HG02642 (cell line): ENCODE data around the gene ANXA6.
"Not testable (repeated sequence)": the region's sequence is repeated elsewhere in the genome, so short reads cannot be mapped to it uniquely, and the experiment has no call there.

ENCODE experiments used
- ATAC-seq: cut with Tn5 transposase; IDR thresholded peaks from one replicate; pipeline ENCODE4 v1.9.1; 2021; ENCODE audit warnings: mild to moderate bottlenecking; ENCODE audit not compliant: unreplicated experiment, poor library complexity

ANXA6 gene

DNA sequence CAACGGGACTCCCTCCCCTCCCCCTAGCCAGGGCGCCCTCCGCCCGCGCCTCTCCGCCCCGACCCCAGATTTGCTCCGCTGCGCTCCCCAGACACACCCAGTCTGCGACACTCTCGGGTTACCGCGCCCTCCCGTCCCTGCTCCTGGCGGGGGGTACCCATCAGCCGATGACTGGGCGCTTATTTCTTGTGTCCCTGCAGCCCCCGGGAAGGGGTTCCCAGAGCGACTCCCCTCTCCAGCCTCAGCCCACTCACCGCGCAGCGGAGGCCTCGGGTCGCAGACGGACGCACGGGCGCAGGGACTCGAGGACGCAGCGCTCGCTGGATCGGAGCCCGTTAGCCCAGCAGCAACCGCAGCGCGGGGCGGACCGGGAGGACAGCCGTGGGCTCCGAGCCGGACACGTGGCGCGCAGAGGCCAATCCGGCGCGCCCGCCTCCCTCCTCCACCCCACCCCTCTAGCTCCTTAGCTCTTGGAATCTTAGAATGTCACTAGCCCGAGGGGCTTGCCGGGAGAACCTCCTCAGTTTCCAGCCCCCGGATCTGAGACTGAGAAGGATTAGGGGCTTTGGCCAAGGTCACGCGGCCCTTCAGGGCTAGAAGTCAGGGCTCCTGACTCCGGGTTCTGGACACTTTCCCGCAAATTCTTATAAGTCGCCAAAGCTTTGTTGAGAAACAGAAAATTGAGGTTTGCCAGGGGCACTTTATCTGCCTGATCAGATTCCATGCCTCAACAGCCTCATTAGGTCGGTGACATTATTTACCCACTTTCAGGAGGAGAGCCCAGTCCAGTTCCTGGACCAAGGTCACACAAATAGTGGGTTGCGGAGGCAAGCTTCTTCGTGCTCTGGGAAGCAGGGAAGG lies at the start of gene ANXA6:
Gene ANXA6, minus strand, starts transcription at position 354 of the 861 bp plus-strand sequence. CDS start 9,878 bp downstream, outside the sequence.
- ATAC-seq: peak; percentile 56

DNA sequence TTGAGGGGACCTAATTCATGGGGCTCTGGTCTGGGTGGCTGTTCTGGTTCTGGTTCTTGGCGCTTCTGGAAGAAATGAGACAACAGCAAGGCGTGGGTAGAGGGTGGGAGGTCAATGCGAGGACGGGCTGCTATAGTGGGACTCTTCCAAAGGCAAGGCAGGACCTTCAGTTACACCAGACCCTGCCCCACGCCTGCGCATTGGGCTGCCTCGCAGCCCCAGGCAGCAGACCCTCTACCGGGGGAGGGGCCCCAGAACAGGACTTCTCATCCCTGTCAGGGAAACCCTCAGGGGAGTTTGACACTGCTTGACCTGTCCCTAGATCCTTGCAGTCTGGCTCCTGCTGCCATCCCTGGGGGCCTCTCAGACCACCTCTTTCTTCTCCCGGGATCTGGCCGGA lies 47.8 kb upstream of the ANXA6 start:
- ATAC-seq: no peak

DNA sequence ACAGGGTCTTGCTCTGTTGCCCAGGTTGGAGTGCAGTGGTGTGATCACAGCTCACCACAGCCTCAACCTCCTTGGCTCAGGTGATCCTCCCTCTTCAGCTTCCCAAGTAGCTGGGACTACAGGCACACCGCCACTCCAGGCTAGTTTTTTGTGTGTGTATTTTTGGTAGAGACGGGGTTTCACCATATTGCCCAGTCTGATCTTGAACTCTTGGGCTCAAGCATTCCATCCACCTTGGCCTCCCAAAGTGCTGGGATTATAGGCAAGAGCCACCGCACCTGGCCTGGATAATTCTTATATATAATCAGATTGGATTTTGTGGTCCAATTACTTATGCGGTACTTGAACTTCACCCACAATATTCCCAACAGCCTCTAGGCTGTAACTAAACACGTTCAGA lies 46.5 kb upstream of the ANXA6 start:
- no peak for ATAC-seq

DNA sequence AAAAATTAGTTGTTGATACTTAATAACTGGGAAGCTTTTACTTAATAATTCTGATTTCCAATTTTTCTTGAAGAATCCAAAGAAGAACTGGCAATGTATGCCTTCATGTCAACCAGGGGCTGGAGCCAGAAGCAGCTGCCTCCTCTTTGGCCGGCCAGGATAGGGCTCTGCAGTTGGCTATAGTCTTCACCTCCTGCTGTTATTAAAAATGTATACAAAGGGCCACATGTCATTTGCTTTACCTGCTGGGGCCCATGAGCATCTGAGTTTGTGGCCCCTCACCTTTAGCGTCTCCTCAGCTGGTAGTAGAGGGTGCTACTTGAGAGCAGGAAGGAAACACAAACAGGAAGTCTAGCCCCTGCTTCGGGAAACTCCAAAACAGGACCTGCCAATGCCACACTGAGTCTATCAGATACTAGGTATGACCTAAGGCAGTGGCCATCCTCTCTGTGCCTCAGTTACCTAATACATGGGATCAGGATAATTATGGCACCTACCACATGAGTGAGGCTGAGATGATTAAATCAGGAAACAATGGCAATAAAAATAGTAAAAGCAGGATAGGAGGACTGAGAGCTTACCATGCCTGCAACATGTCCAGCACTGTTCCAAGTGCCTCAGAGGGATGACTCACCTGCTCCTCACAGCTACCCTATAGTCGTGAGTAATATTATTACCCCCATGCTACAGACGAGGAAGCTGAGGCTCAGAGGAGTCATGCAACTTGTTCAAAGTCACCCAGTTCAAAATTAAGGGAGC lies 45.0 kb upstream of the ANXA6 start:
- ATAC-seq: peak; percentile 51

DNA sequence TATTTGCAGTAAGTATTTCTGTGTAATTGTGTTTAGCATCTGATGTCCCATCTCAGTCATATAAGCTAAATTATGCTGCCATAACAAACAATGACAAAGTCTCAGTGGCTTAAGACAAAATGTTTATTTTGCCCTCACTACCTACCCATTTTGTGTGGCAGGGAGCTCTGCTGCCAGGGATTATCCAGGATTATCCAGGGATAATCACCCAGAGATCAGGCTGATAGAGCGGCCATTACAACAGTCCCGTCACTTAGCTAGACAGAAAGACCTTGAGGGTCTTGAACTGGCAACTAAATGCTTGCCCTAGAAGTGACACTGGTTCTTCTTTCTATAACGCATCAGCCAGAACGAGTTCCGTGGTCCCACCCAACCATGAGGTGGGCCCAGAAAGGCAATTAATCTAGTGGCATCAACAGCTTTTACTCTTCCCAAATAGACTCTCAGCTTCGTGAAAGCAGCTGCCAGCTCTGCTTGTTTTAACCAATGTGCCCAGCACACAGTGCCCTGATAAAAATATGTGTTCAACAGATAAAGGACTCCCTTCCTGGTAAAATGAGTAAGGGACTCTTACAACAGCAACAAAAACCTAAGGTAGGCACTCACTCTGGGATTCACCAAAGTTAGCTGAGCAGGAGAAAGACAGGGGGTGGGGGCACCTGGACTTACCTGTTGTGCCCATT lies 43.5 kb upstream of the ANXA6 start:
- ATAC-seq: no peak

DNA sequence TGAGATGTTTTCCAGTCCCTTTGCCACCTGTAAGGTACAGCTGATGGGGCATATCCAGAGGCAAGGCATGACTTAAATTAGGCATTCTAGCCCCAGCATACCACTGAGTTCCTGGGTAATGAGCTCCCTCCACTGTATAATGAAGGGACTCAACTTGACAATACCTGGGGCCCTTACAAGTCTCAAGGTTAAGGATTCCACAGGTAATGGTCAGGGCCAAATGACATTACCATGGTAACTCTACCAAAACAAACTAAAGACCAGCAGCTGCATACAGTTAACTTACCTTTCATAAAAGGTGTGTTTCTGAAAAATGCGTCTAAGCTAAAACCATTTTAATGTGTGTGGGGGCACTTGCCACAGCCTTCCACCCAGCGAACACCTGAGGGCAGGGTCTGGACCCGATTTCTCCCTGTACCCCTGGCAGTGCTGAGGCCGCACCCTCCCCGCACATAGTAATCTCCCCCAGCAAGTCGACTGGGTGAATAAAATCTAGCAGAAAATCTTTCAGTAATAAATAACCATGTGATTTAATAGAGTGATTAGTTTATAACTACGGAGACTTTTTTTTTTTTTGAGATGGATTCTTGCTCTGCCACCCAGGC lies 42.1 kb upstream of the ANXA6 start:
- ATAC-seq: no peak

DNA sequence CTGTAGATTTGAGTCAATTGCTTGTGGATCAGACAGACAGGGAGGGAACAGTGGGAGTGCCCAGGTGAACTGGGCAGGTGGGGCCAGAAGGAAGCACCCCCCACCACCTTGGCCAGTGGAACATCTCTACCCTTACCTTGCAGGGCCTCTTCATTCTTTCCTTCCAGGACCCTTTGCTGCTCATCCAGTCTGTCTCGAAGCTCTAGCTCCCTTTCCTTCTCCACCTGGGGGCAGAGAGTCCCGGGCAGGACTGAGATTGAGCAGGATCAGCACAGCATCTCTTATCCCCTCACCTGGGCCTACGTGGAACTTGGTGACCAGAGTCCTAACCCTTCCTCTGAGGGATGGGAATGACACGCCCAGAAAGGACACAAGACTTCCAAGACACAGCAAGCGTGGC lies 41.3 kb upstream of the ANXA6 start:
- ATAC-seq: no peak

DNA sequence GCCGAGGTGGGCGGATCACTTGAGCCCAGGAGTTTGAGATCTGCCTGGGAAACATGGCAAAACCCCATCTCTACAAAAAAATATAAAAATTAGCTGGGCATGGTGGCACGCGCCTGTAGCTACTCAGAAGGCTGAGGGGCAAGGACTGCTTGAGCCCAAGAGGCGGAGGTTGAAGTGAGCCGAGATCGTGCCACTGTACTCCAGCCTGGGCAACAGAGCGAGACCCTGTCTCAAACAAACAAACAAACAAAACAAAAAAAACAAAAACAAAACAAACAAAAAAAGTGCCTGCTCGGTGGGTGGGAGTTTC lies 39.7 kb upstream of the ANXA6 start:
- not testable (repeated sequence) for ATAC-seq

DNA sequence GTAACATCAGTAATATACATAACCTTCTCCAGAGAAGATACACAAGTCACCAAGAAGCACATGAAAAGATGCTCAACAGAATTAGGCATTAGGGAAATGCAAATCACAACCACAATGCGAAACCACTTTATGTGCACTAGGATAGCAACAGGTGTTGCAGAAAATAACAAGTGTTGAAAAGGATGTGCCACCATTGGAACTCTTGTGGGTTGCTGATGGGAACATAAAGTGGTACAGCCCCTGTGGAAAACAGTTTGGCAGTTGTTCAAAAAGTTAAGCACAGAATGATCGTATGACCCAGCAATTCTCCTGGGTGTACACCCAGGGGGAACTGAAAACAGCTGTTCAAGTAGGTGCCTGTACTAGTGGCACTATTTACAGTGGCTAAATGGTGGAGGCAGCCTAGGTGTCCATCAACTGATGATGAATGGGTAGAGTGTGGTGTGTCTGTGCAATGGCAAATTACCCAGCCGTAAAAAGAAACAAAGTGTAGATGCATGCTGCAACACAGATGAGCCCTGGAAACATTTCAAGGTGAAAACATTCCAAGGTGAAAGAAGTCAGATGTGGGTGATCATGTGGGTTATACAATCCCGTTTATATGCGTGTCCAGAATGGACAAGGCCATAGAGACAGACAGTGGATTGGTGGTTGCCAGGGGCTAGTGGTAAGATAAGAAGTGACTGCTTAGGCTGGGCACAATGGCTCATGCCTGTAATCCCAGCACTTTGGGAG lies 39.1 kb upstream of the ANXA6 start:
- peak; percentile 91 for ATAC-seq

DNA sequence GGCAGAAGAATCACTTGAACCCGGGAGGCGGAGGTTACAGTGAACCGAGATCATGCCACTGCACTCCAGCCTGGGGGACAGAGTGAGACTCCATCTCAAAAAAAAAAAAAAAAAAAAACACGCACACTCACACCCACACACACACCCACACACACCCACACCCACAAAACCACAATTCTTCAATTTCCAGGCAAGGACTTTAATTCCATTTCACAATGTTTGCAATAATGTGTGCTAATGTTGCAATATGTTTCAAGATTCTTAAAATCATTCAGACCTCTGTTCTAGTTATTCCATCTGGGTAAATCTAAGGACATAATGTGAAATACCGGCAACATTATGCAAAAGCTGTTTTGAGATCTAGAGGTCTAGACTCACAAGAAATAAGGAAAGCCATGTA lies 38.0 kb upstream of the ANXA6 start:
- no peak for ATAC-seq

DNA sequence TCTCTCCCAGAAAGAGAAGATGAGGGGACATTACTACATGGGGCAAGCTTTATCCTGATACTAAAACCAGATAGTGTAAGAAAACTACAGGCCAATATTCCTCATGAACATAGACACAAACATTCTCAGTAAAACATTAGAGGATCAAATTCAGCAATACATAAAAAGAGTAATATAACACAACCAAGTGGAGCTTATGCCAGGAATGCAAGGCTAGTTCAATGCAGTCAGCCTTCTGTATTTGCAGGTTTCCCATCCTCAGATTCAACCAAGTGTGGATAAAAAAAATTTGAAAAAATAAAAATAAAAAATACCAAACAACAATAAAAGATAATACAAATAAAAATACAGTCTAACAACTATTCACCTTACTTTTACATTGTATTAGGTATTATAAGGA lies 35.0 kb upstream of the ANXA6 start:
- ATAC-seq: no peak

DNA sequence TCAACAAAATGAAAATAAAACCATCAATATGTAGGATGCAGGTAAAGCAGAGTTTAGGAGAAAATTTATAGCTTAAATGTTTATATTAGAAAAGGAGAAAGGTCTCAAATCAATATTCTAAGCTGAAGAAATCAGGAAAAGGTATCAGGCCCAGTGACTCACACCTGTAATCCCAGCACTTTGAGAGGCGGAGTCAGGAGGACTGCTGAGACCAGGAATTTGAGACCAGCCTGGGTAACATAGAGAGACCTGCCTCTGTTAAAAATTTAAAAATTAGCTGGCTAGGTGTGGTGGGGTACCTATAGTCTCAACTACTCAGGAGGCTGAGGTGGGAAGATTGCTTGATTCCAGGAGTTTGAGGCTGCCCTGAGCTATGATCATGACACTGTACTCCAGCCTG lies 34.1 kb upstream of the ANXA6 start:
- ATAC-seq: no peak

DNA sequence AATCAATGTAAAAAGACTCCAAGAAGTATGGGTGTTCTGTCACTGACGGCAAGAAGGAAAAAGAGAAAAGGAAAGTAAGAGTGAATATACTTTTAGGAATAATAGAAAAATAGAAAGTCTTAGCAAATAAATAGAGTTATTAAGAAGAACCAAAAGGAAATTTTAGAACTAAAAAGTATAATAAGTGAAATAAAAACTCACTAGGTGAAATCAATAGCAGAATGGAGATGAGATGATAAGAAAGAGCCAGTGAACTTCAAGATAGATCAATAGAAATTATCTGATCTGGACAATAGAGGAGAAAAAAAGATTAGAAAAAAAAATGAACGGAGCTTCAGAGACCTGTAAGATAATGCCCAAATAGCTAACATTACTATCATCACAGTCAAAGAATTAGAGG lies 31.6 kb upstream of the ANXA6 start:
- no peak for ATAC-seq

DNA sequence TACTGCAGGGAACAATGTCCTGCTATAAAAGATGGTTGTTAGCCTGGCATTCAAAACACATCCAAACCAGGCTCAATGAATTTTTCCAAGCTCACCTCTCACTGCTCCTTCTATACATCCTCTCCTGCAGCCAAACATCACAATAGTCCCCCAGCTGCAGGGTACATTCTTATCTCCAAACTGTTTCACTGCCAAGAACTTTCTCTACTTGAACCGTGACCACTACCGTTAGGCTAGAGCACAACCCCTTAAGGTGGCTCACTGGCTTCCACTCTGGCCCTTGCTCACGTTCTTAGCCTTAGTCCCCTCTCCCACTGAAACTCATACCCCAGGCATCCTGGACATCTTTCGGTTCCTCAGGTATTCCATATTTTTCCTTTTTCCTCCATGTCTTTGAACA lies 29.0 kb upstream of the ANXA6 start:
- no peak for ATAC-seq

DNA sequence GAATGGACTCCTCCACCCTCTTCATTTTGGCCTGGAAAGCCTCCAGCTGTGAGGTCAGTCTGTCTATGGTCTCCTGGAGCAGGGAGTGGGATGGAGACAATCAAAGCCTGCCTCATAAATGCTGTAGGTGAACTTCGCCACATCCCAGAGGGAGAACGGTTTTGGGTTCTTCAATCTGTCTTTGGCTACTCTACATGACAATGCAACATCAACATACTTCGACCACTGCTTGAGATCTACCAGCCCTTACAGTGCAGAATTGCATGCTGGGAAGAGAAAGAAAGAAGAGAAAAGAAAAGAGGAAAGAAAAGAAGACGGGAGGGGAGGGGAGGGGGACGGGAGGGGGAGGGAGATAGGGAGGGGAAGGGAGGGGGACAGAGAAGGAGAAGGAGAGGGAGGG lies 28.5 kb upstream of the ANXA6 start:
- no peak for ATAC-seq

DNA sequence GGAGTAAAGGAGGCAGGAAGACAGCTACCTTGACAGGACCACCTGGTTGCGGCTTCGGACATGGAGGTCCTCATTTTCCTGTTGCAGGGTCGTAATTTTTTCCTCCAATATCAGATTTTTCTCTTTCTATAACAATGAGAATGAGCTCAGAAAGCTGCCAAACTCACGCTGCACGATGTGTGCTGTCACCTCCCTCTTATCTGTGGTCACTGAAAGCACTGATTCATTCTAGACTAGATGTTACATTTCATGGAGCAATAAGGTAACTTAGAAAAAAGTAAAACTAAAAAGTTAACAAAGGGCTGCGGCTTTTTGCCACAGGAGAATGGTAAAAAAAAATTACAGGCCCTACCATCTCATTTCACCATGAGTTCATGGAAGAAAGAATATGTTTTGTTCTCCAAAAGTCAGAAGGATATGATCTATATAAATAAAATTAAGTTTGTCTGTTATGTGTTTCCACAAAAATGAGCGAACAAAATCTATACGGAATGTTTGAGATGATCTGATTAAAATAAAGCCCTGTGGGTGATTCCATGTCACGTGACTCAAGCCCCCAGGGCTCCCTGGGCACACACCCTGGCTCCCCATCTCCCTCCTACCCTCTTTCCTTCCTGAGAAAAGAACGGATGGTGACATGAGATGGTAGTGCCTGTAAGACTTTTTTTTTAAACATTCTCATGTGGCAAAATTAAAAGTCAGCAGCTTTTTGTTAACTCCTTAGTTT lies 26.9 kb upstream of the ANXA6 start:
- no peak for ATAC-seq

DNA sequence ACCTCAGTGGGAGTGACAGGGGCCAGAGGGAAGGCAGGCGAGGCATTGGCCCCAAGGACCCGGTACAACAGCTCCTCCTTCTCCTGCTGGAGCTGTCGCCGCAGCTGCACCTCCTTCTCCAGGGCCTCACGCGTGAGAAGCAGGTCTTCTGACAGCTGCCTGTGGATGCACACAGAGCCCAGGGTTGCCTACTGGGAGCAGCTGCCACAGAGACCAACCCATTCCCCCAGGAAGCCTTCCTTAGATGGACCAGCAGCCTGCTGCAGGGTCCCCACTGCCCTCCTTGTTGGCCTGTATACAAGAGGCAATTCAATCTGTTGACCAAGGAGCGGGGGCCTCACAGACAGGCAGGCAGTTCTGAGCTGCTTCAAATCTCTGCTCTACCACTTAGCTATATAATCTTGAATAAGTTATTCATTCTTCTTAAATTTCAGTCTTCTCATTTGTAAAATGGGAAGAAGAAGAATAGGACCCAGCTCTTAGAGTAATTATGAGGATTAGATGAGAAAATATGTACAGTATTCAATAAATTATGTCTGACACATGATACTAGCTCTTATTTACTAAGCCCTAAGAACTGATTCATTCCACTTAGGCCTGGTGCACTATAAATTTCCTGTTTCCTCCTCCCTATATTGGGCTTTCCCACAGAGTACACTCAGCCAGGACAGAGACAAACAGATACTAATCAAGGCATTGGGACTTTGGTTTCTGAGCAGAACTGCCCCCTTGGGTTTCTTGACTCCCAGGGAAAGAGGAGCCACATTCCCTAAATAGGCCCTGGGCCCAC lies 26.1 kb upstream of the ANXA6 start:
- no peak for ATAC-seq

DNA sequence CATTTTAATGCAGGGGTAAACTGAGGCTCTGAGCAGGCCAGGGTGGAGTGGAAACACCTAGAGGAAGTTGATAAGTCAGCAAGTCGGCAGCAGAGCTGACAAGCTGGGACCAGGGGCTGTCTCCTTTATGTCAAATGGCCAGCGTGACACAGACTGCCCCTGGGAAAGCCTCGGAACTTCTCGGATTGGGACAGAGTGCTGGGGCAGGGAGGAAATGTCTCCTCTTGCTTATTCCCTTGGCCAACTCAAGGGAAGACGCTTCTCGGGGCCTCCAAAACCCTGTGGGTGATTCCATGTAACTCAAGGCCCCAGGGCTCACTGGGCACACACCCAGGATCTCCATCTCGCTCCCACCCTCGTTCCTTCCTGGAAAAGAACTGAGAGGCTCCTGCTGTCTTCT lies 25.4 kb upstream of the ANXA6 start:
- ATAC-seq: no peak

DNA sequence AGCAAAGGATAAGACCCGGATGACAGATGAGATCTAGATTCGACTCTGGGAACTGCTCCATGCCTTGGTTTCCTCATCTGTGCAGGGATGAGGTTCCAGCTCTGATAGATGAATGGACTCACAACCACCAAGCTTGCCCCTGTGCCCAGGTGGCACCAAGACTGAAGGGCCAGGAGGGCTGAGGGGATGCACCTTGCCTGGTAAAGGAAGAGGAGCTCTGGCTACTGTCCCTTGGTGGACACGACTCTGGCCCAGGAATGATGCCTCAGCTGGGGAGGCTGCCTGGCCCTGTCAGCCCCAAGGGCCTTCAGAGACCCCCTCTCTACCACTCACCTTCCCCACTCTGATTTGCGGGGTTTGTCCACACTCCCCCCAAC lies 24.9 kb upstream of the ANXA6 start:
- ATAC-seq: no peak
